H1 (cell line): ENCODE results near the gene SERTAD2. TPM values are rescaled to one million over a fixed set of nuclear protein-coding genes. Genes with fewer than 3 reads are reported as not detected.

Experiments
- CTCF ChIA-PET: fragments of 300-600 bp; sonication (Branson Sonifier 250); formaldehyde crosslinking; loops from one replicate; lab custom pipeline; 2021; ENCODE audit not compliant: partially characterized antibody; lab: Charles Lee
- POLR2A ChIA-PET: fragments of 300-600 bp; sonication (Branson Sonifier 250); formaldehyde crosslinking; loops from one replicate; lab custom pipeline; 2021; ENCODE audit warnings: inconsistent platforms; ENCODE audit not compliant: partially characterized antibody; lab: Charles Lee
- DNase-seq, 2 experiments: peaks; one replicate each; pipeline versions ENCODE4 v3.0.0 to v3.0.0-alpha.2; 2010 to 2022; ENCODE audit warnings: low spot score in 2 of 2, low read depth in 1 of 2, mixed read lengths in 1 of 2
- FAIRE-seq: peaks from 2 replicates; lab custom pipeline; 2011; peaks lifted over from hg19 to GRCh38; lab: Jason Lieb, UNC
- H2AFZ ChIP-seq: 2 replicates; pipeline ENCODE4 v1.8.1; 2012; ENCODE audit warnings: low read length, inconsistent platforms
- H2AK5ac ChIP-seq: 2 replicates; pipeline ENCODE4 v1.6.1; 2013; ENCODE audit warnings: low read depth, low read length
- H2BK120ac ChIP-seq: replicated peaks from 2 replicates; pipeline ENCODE3; 2013; ENCODE audit warnings: low read depth, low read length, inconsistent platforms
- H2BK12ac ChIP-seq: 2 replicates; pipeline ENCODE4 v1.6.1; 2013; ENCODE audit warnings: low read depth, low read length
- H2BK15ac ChIP-seq: 2 replicates; pipeline ENCODE4 v1.6.1; 2013; ENCODE audit warnings: low read length
- H2BK20ac ChIP-seq: 2 replicates; pipeline ENCODE4 v1.6.1; 2013; ENCODE audit warnings: low read length
- H2BK5ac ChIP-seq: 2 replicates; pipeline ENCODE4 v1.6.1; 2013; ENCODE audit warnings: low read depth, low read length
- H3K14ac ChIP-seq: 2 replicates; pipeline ENCODE4 v1.6.1; 2013; ENCODE audit warnings: inconsistent platforms; ENCODE audit not compliant: insufficient read length
- H3K18ac ChIP-seq: 2 replicates; pipeline ENCODE4 v1.6.1; 2013; ENCODE audit warnings: low read length; ENCODE audit errors: extremely low read depth
- H3K23ac ChIP-seq: 2 replicates; pipeline ENCODE4 v1.6.1; 2013; ENCODE audit warnings: inconsistent platforms; ENCODE audit not compliant: insufficient read length
- H3K23me2 ChIP-seq: 2 replicates; pipeline ENCODE4 v1.6.1; 2013; ENCODE audit warnings: low read depth, low read length
- H3K27ac ChIP-seq: 2 replicates; pipeline ENCODE4 v1.6.1; 2011; ENCODE audit warnings: low read depth, low read length, inconsistent platforms
- H3K27me3 ChIP-seq, 4 experiments: replicated peaks in 1 of 4; 1 replicate in 1 of 4; 2 replicates in 3 of 4; pipeline versions ENCODE4 v1.6.1 to v1.8.1; 2011 to 2013; ENCODE audit warnings: low read length in 3 of 4, mild to moderate bottlenecking in 3 of 4, inconsistent platforms in 2 of 4, mixed read lengths in 2 of 4, moderate library complexity in 1 of 4; ENCODE audit not compliant: control insufficient read depth in 3 of 4, insufficient read depth in 3 of 4; ENCODE audit errors: extremely low read depth in 1 of 4
- H3K36me3 ChIP-seq, 4 experiments: 2 replicates each; pipeline versions ENCODE4 v1.6.1 to v1.8.1; 2011 to 2013; ENCODE audit warnings: mild to moderate bottlenecking in 4 of 4, low read length in 3 of 4, moderate library complexity in 2 of 4, control low read depth in 1 of 4, inconsistent platforms in 1 of 4; ENCODE audit not compliant: insufficient read depth in 4 of 4, control insufficient read depth in 2 of 4
- H3K4ac ChIP-seq: replicated peaks from 2 replicates; pipeline ENCODE3; 2013; ENCODE audit warnings: low read length, low read depth, mixed read lengths, inconsistent platforms; ENCODE audit not compliant: insufficient read length
- H3K4me1 ChIP-seq, 4 experiments: replicated peaks in 1 of 4; 1 replicate in 1 of 4; 2 replicates in 3 of 4; pipeline versions ENCODE4 v1.6.1 to v1.8.1; 2011 to 2013; ENCODE audit warnings: low read length in 3 of 4, inconsistent platforms in 2 of 4, mixed read lengths in 1 of 4; ENCODE audit not compliant: insufficient read depth in 4 of 4, control insufficient read depth in 3 of 4
- H3K4me2 ChIP-seq, 2 experiments: 2 replicates each; pipeline versions ENCODE4 v1.6.1 to v1.8.1; 2011 to 2013; ENCODE audit warnings: low read depth in 2 of 2, low read length in 2 of 2, control low read depth in 1 of 2, inconsistent platforms in 1 of 2, mild to moderate bottlenecking in 1 of 2; ENCODE audit not compliant: insufficient read depth in 1 of 2
- H3K4me3 ChIP-seq, 4 experiments: fragments of 200-600, 300-600 bp in 1 of 4; sonication (generic), shearing (Covaris generic), sonication (Bioruptor Twin) in 1 of 4; 2 replicates each; pipeline versions ENCODE4 v1.5.1 to v1.8.1; 2011 to 2016; ENCODE audit warnings: low read length in 4 of 4, low read depth in 3 of 4, control low read depth in 2 of 4, inconsistent platforms in 2 of 4, mild to moderate bottlenecking in 2 of 4, mixed read lengths in 1 of 4, moderate library complexity in 1 of 4; ENCODE audit not compliant: insufficient read depth in 2 of 4; ENCODE audit errors: extremely low read depth in 1 of 4
- H3K56ac ChIP-seq: replicated peaks from 2 replicates; pipeline ENCODE3; 2013; ENCODE audit warnings: low read depth, mild to moderate bottlenecking, mixed read lengths, low read length, inconsistent platforms; ENCODE audit not compliant: insufficient read length
- H3K79me1 ChIP-seq: 2 replicates; pipeline ENCODE4 v1.6.1; 2013; ENCODE audit warnings: low read depth, low read length, control low read depth
- H3K79me2 ChIP-seq, 2 experiments: 2 replicates each; pipeline versions ENCODE4 v1.6.1 to v1.8.1; 2012 to 2013; ENCODE audit warnings: low read length in 2 of 2, mild to moderate bottlenecking in 2 of 2, inconsistent platforms in 1 of 2; ENCODE audit not compliant: insufficient read depth in 2 of 2, control insufficient read depth in 1 of 2
- H3K9ac ChIP-seq, 4 experiments: replicated peaks in 1 of 4; 1 replicate in 1 of 4; 2 replicates in 3 of 4; pipeline versions ENCODE4 v1.6.1 to v1.8.1; 2011 to 2013; ENCODE audit warnings: low read depth in 3 of 4, low read length in 3 of 4, control low read depth in 2 of 4, mild to moderate bottlenecking in 2 of 4, moderate library complexity in 2 of 4, inconsistent platforms in 1 of 4; ENCODE audit errors: extremely low read depth in 1 of 4
- H3K9me3 ChIP-seq, 2 experiments: 2 replicates each; pipeline versions ENCODE4 v1.6.1 to v1.8.1; 2012 to 2013; ENCODE audit warnings: mild to moderate bottlenecking in 2 of 2, moderate library complexity in 2 of 2, control low read depth in 1 of 2, inconsistent platforms in 1 of 2, low read depth in 1 of 2, low read length in 1 of 2, mixed read lengths in 1 of 2; ENCODE audit not compliant: insufficient read depth in 2 of 2
- H4K20me1 ChIP-seq, 2 experiments: replicated peaks in 1 of 2; 2 replicates each; pipeline versions ENCODE3 to v1.8.1; 2011 to 2013; ENCODE audit warnings: inconsistent platforms in 2 of 2, low read length in 2 of 2, mild to moderate bottlenecking in 1 of 2; ENCODE audit not compliant: insufficient read depth in 2 of 2, control insufficient read depth in 1 of 2
- H4K5ac ChIP-seq: 2 replicates; pipeline ENCODE4 v1.6.1; 2013; ENCODE audit warnings: low read length, low read depth, mixed read lengths, inconsistent platforms; ENCODE audit not compliant: insufficient read length
- H4K8ac ChIP-seq: 2 replicates; pipeline ENCODE4 v1.8.0; 2013; ENCODE audit warnings: mild to moderate bottlenecking, moderate library complexity, low read length, inconsistent platforms; ENCODE audit not compliant: insufficient read depth; ENCODE audit errors: extremely low read depth
- H4K91ac ChIP-seq: replicated peaks from 2 replicates; pipeline ENCODE3; 2013; ENCODE audit warnings: low read length, mixed read lengths, inconsistent platforms; ENCODE audit not compliant: insufficient read length
- BCL11A ChIP-seq, 2 experiments: IDR thresholded peaks; one replicate each; pipeline ENCODE4 v1.6.1; 2011; ENCODE audit warnings: low read depth in 2 of 2, low read length in 2 of 2, mild to moderate bottlenecking in 2 of 2
- EP300 ChIP-seq, 2 experiments: IDR thresholded peaks; 1 replicate in 1 of 2; 2 replicates in 1 of 2; pipeline ENCODE4 v1.6.1; 2011 to 2012; ENCODE audit warnings: low read depth in 2 of 2, low read length in 2 of 2, mild to moderate bottlenecking in 2 of 2, borderline replicate concordance in 1 of 2, inconsistent platforms in 1 of 2, moderate library complexity in 1 of 2
- GABPA ChIP-seq: IDR thresholded peaks from 2 replicates; pipeline ENCODE4 v1.6.1; 2011; ENCODE audit warnings: mild to moderate bottlenecking, low read length, moderate library complexity, borderline replicate concordance; ENCODE audit not compliant: insufficient read depth
- HDAC6 ChIP-seq: IDR thresholded peaks from one replicate; pipeline ENCODE4 v1.7.1; 2012; ENCODE audit warnings: low read depth, mild to moderate bottlenecking, inconsistent platforms, low read length, moderate library complexity
- KDM4A ChIP-seq: IDR thresholded peaks from one replicate; pipeline ENCODE4 v1.7.1; 2012; ENCODE audit warnings: low read depth, mild to moderate bottlenecking, moderate library complexity, low read length, inconsistent platforms; ENCODE audit not compliant: severe bottlenecking
- RNF2 ChIP-seq: fragments of 200-900, 300-1000 bp; sonication (generic); IDR thresholded peaks from 2 replicates; pipeline ENCODE4 v1.7.1; 2016; ENCODE audit warnings: borderline replicate concordance, low read depth, mild to moderate bottlenecking, antibody characterized with exemption, low read length; ENCODE audit not compliant: poor library complexity, severe bottlenecking; ENCODE audit errors: missing control alignments
- SIN3A ChIP-seq, 2 experiments: IDR thresholded peaks in 1 of 2; conservative IDR thresholded peaks in 1 of 2; 2 replicates each; pipeline ENCODE4 v1.6.1; 2011 to 2012; ENCODE audit warnings: low read length in 2 of 2, improper control_type of control experiment in 1 of 2, low read depth in 1 of 2, mild to moderate bottlenecking in 1 of 2
- SIX5 ChIP-seq: IDR thresholded peaks from 2 replicates; pipeline ENCODE4 v1.6.1; 2011; ENCODE audit warnings: mild to moderate bottlenecking, low read depth, low read length
- TCF12 ChIP-seq: IDR thresholded peaks from 2 replicates; pipeline ENCODE4 v1.6.1; 2011; ENCODE audit warnings: low read depth, mild to moderate bottlenecking, low read length
- WGBS, 2 experiments: shearing (Covaris generic) in 1 of 2; methylation state at CpG; one replicate each; pipeline versions ENCODE4 v1.1.6 to v1.1.7; 2013 to 2015; ENCODE audit warnings: low lambda C conversion rate in 2 of 2, mixed read lengths in 2 of 2, inconsistent platforms in 1 of 2, low coverage in 1 of 2, missing lambda C conversion rate in 1 of 2; ENCODE audit not compliant: insufficient replicate concordance in 2 of 2, insufficient coverage in 1 of 2, insufficient read length in 1 of 2; ENCODE audit errors: extremely low coverage in 1 of 2, missing lambda C conversion rate in 1 of 2; 5-methylcytosine and 5-hydroxymethylcytosine counted together
- polyA plus RNA-seq, 7 experiments: library from polyadenylated mRNA; depleted of rRNA in 3 of 7; stranded (reverse) in 5 of 7; unstranded in 2 of 7; fragments of >200 nt in 5 of 7; fragments of 200-250 nt in 2 of 7; gene quantifications; 1 replicate in 5 of 7; 2 replicates in 1 of 7; 4 replicates in 1 of 7; pipeline versions ENCODE4 v1.2.1 to v1.2.3, GENCODE V29; 2011 to 2013; ENCODE audit warnings: missing spikeins in 2 of 7, mixed read lengths in 2 of 7
- total RNA-seq: library from RNA; stranded (reverse); fragmentation: NEBNext Ultra II Directional; extraction: Animal tissue kit (Norgen Biotek cat#: 25700); gene quantifications from 2 replicates; pipeline ENCODE4 v1.2.1, GENCODE V29; 2021
- TF ChIP-seq, protein P1 (sequence below), 3 experiments: IDR thresholded peaks; 1 replicate in 2 of 3; 2 replicates in 1 of 3; pipeline versions ENCODE4 v1.5.1 to v1.6.1; 2011; ENCODE audit warnings: low read length in 3 of 3, mild to moderate bottlenecking in 3 of 3, inconsistent platforms in 2 of 3, low read depth in 1 of 3, moderate library complexity in 1 of 3; ENCODE audit not compliant: insufficient read depth in 1 of 3; ENCODE audit errors: control extremely low read depth in 1 of 3

Gene SERTAD2
- total and polyA plus RNA-seq, 2 of the 8 experiments (the other 6 are each of a cell fraction or from before 2014, with no cell fraction given) = 2.9 to 4.5 TPM

DNA sequence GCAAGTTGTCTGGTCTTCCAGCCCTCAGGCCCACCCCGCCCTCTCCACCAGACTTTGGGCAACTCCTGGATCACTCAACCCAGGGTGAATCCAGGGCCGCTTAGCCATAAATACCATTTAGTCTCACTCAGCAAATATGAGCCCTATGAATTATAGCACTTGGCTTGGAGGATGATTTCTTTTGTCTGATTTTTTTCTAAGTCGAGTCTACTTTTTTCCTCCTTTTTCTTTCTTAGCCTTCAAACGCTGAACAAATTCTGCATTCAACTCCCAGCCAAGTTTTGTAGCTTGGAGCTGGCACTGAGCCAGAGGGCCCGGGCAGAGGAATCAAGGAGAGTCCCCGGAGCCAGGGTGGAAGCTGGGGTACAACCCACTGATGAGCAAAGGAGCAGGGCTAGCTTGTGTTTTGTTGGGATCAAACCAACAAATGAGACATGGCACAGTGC lies 48.7 kb downstream of the SERTAD2 start:
- no peak for DNase-seq
- ChIA-PET POLR2A (no interaction called here), CTCF (interaction anchor here (1.9 to 5.9 kb wide), 5 partner anchors 8 to 41 kb away, joined by 8 to 135 read pairs (median 20); no protein-coding TSS in a partner anchor)
- no peak overlapping the region for H3K18ac ChIP-seq
- no peak overlapping the region for H3K23ac ChIP-seq
- H3K79me1 ChIP-seq = no peaks in the 10 kb centered on the region
- H3K14ac ChIP-seq = no peak overlapping the region
- H2BK20ac ChIP-seq = no peak overlapping the region
- H2BK12ac ChIP-seq = no peak overlapping the region
- H3K27ac ChIP-seq = no peak overlapping the region
- H3K9ac ChIP-seq = no peak overlapping the region
- H3K56ac ChIP-seq = no peak overlapping the region
- no peak overlapping the region for H2AK5ac ChIP-seq
- no peaks in the 10 kb centered on the region for H3K36me3 ChIP-seq
- no peak overlapping the region for H4K8ac ChIP-seq
- H3K27me3 ChIP-seq = peaks cover 0 to 11% (median 9%) of the 10 kb centered on the region in 4 experiments; a peak in 6 of 7 replicates
- H3K4me2 ChIP-seq = no peak overlapping the region
- H3K79me2 ChIP-seq = no peaks in the 10 kb centered on the region
- peaks cover 2 to 14% (median 6%) of the 10 kb centered on the region in 4 experiments for H3K4me1 ChIP-seq
- no peak for FAIRE-seq
- H4K20me1 ChIP-seq = no peaks in the 10 kb centered on the region
- no peak overlapping the region for H3K4me3 ChIP-seq
- H3K23me2 ChIP-seq = peaks cover 4% of the 10 kb centered on the region; the same call in 1 of the 2 replicates
- 84% methylated on average over 6 of the region's 6 CpGs; no CpG with 5 or more reads in 1 of the 2 experiments for WGBS, 2 experiments
- H4K91ac ChIP-seq = no peak overlapping the region
- H2BK15ac ChIP-seq = no peak overlapping the region
- H3K9me3 ChIP-seq = 0 out of 4 replicates have a peak, but pooled peaks cover 0 to 2% of the 10 kb centered on the region in 2 experiments
- H2BK120ac ChIP-seq = no peak overlapping the region
- no peak overlapping the region for H3K4ac ChIP-seq
- TF ChIP-seq KDM4A (no peak), BCL11A (IDR thresholded peaks at IDR 0.05; ENCODE audit: low read depth in 2 of 2, low read length in 2 of 2) (no peak), TCF12 (no peak), SIN3A (conservative IDR thresholded peaks at IDR 0.05 in 1 of 2, IDR thresholded peaks at IDR 0.05 in 1 of 2; ENCODE audit: low read depth in 1 of 2, low read length in 2 of 2) (no peak), GABPA (no peak), RNF2 (no peak), EP300 (IDR thresholded peaks at IDR 0.05; ENCODE audit: borderline replicate concordance in 1 of 2, low read depth in 2 of 2, low read length in 2 of 2) (no peak), HDAC6 (no peak), SIX5 (no peak)
- TF ChIP-seq, protein P1, sequence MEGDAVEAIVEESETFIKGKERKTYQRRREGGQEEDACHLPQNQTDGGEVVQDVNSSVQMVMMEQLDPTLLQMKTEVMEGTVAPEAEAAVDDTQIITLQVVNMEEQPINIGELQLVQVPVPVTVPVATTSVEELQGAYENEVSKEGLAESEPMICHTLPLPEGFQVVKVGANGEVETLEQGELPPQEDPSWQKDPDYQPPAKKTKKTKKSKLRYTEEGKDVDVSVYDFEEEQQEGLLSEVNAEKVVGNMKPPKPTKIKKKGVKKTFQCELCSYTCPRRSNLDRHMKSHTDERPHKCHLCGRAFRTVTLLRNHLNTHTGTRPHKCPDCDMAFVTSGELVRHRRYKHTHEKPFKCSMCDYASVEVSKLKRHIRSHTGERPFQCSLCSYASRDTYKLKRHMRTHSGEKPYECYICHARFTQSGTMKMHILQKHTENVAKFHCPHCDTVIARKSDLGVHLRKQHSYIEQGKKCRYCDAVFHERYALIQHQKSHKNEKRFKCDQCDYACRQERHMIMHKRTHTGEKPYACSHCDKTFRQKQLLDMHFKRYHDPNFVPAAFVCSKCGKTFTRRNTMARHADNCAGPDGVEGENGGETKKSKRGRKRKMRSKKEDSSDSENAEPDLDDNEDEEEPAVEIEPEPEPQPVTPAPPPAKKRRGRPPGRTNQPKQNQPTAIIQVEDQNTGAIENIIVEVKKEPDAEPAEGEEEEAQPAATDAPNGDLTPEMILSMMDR (IDR thresholded peaks at IDR 0.05; ENCODE audit: control extremely low read depth in 1 of 3, insufficient read depth in 1 of 3, low read depth in 1 of 3, low read length in 3 of 3) = no peak
- H2BK5ac ChIP-seq = no peak overlapping the region
- no peak overlapping the region for H4K5ac ChIP-seq
- H2AFZ ChIP-seq = no peak overlapping the region
